Activated CD4-positive, alpha-beta T cell treated with anti-CD3 and anti-CD28 coated beads for 48 hours (primary cell): ENCODE measurements around the gene GANC.

ENCODE experiments used
- DNase-seq: peaks from one replicate; pipeline ENCODE4 v3.0.0-alpha.2; 2020

Gene GANC

DNA sequence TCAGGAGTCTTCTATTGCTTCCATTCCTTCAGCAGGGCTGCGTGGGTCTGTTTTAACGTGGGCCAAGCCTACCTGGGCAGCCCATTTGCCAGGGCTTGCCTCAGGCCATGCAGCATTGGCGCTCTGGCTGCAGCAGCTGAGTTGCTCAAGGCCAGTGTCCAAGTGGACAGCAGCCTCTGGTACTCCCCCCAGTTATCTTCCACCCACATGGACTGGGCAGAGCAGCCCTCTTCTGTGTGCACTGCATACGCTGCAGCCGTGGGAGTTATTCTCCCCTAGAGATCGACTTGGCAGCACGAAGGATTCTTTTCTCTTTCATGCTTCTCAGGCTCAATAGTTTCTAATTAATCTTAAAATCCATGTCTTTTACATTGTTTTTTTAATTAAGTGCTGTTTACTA is 79.4 kb downstream of the GANC start:
- no peak for DNase-seq

DNA sequence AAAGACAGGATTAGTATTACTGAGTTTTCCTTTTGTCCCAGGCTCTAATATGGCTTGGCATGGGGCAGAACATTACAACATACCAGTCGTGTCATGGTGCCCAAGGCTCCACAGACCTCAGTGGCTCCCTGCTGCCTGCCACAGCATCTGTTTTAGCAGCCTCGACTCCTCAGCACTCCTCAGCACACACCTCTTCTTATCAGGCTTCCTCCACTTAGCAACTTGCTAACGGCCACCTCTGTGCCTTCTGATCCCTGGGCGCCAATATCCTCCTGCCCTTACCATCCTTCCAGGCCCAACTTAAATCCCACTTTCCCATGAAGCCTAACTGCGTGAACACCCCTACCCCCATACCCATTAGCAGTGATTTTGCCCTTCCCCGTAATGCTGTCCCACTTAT is 80.1 kb downstream of the GANC start:
- no peak for DNase-seq

DNA sequence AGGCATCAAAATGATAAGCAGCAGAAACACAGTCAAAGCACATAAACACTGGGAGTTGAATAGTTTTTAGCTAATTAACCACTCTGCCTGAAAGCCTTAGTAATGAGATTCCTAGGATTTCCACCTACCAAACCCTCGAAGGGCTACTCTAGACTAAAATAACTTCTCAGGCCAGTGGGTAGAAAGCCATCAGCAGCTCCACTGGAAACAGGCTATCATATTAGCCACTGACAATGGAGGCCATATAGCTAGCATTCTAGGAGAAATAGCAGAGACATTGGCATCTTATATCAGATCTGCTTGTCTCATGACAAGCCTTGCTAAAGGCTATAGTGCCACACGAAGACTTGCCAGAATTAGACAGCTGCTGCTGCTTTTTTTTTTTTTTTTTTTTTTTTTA is 81.8 kb downstream of the GANC start:
- DNase-seq: no peak

DNA sequence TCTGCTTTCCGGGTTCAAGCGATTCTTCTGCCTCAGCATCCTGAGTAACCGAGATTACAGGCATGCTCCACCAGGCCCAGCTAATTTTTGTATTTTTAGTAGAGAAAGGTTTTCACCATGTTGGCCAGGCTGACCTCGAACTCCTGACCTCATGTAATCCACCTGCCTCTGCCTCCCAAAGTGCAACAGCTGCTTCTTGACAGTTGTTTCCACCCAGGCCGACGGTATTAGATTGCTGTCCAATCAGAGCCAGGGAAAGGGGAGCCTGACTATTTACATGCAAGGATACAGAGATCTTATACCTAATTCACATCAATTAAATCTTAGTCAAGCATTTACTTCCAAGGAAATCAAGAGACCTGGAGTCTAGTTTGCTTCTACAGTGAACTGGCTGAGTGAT is 82.3 kb downstream of the GANC start:
- no peak for DNase-seq

DNA sequence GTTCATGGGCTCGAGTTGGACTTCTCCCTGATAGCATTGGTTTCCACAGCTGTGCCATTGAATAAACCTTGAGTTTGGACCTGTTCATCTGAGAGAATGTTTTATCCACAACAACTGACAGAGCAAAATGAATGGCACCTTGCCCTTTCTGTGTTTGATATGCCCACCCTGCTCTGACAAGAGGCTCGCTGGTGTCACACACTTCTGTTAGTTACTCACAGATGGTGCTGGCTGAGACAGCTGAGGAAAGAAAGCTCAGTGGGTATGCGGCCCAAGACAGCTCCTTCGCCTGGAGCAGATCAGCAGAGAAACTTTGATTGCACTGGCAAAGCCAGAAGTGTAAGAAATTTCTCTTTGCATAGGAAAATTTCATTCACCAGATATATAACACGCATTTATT is 83.8 kb downstream of the GANC start:
- no peak for DNase-seq

DNA sequence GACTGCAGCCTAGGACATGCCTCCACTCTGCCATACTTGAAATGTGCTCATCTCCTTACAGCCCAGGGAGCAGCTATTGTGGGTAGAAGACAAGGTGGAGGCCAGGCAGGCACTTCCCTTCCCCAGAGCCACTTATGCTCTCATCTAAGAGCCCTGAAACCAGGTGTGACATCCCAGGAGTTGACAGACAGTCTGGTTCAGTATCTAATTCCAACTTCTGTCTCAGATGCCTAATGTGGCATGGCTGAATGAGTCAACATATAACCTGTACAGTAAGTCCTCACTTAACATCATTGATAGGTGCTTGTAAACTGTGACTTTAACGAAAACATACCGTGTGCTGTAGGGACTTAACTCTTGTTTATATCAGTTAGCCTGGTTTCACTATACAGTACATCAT is 85.1 kb downstream of the GANC start:
- DNase-seq: no peak

DNA sequence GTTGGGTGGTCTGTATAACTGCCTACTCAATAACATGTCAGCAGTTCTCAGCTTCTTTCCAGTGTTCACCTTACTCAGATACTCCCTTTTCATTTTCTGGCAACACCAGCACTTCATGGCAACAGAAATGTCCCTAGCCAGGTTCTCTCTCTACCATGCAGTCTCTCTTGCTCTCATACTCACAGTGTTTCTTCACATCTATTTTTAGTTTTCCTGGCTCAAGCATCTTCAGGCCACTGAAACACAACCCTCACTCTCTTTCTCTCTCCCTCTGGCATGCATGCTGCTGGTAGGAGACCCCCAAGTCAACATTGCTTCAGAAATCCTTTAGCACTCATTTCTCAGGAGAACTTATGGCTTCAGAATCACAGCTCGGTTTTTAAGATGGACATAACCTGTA is 86.2 kb downstream of the GANC start, which contains the start of gene CAPN3:
TSS of gene CAPN3 (plus strand) at position 253 of the 400 bp plus-strand sequence. CDS start 305 bp downstream, outside the sequence.
- no peak for DNase-seq

DNA sequence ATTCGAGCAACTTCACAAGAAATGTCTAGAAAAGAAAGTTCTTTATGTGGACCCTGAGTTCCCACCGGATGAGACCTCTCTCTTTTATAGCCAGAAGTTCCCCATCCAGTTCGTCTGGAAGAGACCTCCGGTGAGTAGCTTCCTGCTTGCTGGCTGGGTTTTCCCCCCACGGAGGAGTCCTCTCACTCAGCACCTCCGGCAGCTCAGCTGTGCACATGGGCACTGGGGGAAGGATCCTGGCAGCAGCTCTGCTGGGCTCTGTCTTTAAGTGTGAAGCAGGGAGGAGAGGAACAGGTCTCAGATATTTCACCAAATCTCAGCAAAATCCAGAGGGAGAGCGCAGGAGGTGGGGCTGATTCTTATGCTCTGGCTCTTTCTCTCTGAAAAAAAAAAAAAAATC is 87.0 kb downstream of the GANC start:
- no peak for DNase-seq

DNA sequence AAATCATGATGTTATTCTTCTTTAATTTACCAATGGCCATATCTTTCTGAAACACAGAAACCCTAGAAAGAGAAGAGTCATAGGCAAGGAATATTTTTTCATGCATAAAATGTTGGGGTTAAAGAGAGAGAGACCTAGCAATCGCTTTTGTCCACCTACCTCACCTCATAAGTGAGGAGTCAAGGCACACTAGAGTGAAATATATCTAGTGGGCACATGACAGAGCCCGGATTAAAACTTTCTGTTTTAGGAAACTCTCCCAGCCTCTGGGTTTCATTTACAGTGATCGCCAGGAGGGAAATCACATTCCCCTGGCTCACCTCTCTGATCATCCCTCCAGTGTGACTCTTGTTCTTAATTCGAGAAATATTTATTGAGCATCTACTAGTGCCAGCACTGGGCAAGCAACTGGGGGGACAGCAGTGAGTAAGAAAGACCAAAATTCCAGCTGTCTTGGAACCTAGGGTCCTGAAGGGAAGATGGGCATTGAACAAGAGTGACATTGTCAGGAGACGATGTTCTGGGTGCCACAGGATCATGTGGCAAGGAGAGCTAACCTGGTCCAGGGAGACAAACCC is 87.6 kb downstream of the GANC start:
- no peak for DNase-seq

DNA sequence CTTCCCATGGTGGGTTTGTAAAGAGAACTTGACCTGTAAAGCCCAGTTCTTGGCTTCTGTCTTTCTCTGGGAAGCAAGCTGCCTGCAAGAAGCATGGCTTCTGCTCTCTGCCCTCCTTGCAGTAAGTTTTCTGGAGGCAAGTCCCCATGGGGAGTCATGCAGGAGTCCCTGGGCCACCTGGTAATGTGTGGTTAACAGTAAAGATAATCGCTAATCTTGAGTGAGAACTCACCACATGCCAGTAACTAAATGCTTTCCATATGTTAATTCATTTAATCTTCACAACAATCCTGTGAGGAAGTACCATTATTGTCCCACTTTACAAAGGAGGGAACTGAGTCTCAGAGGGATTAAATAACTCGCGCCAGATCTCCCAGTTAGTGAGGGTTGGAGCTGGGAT is 90.5 kb downstream of the GANC start:
- no peak for DNase-seq

DNA sequence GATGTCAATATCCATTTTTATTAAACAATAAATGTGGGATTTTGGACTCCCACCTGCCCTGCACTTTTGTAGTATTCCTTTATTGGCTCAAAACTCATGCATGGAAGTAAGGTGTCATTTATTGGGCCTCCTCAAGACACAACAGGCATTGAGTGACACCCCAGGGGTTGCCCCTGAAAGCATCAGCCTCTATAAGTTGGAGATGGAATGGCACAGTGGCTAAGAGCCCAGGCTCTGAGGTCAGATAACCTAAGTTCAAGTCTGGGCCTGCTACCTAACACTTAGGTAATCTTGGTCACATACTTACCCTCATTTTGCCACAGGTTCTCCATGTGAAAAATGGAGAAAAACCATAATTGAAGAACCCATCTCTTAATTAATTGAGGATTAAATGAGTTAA is 90.9 kb downstream of the GANC start:
- DNase-seq: no peak

DNA sequence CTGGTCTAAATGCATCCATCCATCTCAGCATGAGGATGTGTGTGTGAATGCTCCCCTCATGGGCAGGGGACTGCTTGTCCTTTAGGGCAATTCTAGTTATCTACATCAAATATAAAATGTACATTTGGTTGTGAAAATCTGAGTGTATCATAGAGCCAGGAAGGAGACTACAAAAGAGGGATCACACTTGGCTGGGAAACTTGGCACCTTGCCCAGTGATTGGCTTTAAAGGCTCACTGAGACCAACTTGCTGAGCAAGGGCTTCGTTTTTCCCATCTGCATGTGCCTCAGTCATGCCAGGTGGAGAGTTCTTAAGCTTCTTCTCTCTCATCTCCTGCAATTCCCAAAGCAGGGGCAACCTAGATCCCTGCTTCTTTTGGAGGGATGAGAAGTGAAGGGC is 91.5 kb downstream of the GANC start:
- no peak for DNase-seq

DNA sequence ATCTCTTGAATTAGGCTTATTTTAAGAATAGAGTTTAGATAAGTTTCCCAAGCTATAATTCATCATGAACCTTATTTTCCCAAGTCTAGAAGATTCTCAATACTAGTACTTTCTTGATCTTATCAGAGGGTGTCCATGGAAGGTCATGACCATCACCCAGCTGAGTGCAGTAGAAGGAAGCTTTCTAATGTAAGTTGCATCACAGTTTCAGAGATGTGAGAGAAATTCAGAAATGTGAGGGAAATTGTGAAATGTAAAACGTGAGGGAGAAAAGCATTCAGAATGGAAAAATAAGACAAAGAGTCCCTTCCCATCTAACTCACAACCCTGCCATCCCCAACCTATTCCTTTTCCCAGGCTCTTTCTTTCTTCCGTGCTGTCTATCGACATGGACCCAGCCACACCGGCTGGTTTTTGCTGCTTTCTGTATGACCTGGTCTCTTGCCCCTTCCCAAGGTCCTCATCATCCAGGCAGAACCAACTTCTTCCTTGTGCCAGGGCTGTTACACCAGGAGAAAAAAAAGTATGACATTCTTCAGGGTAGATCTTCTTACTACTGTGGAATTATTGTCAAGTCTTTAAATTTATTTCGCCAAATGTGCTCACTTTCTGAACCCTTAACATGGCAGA is 93.0 kb downstream of the GANC start:
- no peak for DNase-seq

DNA sequence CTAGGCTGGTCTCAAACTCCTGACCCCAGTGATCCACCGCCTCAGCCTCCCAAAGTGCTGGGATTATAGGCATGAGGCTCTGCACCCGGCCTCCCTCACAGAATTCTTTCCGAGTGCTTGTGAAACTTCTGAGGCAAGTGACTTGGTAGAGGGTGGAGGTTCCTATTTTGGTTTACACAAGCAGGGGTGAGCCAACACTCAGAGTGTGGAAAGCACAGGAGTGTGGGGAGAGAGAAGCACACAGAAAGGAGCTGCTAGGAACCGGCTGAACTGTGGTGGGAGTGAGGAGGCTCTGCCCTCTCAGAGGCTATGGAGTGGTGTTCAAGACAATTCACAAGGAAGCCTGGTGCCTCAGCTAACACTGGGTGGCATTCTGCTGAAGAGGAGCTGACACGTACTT is 94.0 kb downstream of the GANC start:
- DNase-seq: no peak

DNA sequence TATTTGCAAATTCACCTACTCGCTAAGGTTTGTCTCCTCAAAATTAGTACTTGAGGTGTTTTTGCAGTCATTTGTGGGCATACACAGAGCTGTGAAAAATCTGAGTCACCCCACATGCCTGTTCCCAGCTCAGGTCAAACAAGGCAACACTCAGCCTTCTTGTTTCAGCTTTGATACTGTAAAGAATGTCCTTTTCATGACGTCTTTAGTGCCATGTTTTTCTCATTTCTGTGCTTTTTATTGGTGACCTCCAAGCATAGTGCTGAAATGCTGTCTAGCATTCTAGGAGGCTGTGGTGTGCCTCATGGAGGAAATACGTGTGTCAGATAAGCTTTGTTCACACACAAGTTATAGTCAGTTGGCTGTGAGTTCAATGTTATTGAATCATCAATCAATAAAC is 95.1 kb downstream of the GANC start:
- no peak for DNase-seq

DNA sequence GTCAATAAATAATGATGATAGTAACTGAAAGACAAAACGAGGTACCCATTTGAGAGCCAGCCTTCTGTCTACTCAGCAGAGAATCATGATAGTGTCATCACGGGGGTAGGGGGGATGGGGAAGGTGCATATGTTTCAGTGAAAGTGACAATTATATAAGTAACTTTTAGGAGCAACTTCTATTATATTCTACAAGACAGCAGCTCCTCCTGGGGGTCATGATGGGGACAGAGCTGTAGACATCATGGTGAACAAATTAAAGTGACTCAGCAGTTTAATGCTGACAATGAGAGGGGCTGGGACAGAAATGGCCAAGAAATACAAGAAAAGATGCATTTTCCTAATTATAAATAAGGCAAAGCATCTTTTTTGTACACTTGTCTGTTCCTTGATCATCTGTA is 98.1 kb downstream of the GANC start:
- DNase-seq: peak; percentile 6

DNA sequence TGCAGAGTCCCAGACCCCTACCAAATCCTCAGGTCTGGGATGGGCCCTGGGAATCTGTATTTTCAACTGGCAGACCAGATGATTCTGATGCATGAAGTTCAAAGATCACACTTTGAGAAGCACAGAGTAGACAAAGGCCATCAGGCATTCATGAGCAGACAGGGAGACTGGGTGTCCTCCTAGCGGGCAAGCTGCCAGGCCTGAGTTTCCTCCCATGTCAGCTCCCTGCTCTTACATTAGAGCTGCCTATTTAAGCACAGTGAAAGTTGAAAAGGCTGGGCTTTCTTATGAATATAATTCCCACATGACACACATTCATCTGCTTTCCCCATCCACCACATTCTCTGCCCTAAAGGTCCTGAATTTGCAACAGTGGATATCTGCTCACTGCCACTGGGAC is 100.3 kb downstream of the GANC start:
- DNase-seq: no peak

DNA sequence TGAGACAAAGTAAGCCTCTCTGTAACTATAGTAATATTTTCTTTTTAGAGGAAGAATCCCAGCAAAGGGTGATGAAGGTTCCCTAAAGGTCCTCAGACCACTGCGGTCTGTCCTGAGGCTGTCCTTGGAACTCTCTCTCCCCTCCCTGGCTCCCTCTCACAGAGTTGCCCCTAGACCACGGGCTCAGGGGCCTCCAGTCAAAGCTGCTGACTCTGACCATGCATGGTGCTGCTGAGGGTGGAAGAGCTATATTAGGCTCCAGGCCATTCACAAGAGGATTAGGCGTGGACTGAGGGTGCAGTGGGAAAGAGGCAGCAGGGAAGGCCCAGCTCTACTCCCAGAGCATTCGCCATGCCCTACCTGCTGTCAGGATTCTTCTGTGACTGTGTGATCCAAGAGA is 100.9 kb downstream of the GANC start:
- DNase-seq: no peak

DNA sequence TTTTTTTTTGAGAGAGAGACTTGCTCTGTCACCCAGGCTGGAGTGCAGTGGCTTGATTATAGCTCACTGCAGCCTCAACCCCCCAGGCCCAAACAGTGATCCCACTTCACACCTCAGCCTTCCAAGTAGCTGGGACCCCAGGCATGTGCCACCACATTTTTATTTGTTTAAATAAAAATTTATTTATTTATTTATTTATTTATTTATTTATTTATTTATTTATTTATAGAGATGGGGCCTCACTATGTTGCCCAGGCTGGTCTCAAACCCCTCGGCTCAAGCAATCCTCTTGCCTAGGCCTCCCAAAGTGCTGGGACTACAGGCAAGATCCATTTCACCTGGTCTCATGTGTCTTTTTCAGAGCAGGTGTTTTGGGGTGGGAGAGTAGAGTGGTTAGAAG is 101.8 kb downstream of the GANC start:
- DNase-seq: no peak

DNA sequence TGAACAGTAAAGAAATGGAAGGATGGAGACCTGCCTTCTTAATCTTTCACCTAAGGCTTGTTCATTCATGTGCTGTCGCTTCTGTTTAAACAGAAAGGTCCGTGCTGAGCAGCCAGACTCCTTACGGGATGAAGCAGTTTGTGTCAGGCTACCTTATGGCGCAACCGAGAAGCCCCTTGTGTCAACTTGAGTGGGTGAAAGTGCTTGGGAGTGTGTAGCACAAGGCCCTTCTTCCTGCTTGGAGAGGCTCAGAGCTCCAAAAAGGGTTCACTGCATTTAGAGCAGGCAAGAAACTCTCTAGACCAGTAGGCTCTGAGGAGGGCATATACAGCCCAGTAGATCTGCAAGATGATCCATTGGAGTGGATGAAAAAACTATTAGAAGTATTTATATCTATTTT is 102.3 kb downstream of the GANC start:
- no peak for DNase-seq

DNA sequence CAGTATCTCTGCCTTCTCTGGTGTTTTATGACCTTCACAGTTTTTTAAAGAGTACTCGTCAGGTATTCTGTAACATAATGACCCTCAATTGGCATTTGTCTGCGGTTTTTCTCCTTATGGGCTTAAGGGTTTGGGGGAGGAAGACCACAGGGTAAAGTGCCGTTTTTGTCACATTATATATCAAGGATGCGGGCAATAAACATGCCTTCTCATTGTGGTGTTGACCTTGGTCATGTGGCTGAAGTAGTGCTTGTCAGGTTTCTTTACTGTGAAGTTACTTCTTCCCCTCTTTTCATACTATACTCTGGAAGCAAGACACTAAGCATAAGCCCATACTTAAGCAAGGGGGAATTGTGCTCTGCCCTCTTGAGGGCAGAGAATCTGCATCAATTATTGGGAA is 102.9 kb downstream of the GANC start:
- DNase-seq: no peak

DNA sequence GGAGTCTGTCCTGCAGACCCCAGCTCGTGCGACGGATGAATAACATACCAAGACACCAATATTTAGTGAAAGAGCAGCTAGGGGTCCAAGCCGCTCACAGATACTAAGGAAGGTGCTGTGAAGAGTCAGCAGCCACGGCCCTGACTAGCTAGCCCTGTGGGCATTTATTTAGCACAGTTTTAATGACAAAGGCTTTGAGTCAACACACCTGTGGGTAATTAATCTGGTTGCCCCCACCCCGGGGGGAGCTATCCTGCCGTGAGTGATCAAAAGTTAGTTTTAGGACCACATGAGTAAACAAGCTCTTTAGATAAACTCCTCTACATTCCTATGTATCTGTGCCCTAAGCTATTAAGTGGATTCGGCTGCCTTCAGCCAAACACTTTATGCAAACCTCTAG is 105.0 kb downstream of the GANC start:
- DNase-seq: no peak

DNA sequence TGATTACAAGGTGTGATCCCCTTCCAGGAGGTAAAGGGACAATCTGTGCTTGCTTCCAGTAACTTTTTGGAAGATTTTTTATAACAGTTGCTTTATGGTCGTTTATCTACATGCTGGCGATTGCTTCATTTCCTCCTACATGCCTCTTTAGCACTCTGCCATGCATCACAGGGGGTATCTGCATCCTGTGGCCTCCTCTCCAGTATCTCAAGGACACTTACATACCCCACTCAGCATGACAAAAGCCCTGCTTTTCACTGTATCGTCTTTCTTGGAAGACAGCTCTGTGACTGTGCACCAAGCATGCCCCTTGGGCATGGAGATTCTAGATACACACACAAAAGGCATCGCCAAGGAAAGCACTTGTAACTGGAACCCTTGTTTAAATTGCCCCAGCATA is 111.6 kb downstream of the GANC start:
- DNase-seq: no peak

DNA sequence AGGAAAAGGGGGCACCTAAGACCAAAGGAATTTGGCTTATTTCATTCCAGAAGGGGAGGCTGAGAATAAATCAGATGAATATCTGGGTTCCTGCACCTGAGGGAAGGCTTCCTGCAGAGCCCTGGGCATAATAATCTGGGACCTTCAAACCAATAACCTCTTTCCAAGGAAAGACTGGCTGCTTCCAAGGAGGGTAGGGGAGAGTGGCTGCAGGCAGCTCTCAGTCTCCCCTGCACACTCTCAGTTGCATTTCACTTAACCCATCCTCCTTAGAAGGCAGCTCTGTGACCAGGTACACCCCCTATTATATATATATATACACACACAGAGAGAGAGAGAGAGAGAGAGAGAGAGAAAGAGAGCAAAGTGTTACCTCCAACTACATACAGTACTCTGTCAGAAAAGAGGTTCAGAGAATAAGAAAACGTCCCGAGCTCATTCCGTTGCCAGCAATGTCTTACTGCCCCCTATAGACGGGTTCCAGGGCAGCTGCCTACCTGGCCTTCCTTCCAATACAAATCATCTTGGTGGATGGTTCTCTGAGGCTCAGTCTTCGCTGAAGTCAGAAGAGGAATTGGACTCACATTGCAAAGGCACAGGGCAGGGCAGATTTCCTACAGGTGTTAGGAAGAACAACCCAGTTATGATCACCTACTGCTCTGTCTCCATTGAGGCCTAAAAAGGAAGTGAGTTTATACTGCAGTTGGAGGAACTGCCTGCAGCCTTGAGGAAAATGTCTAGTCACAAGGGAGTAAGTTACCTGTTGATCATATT is 112.4 kb downstream of the GANC start:
- DNase-seq: peak; percentile 51
